Left ventricle myocardium inferior (tissue), 1 donor: ENCODE measurements around the gene TSHZ2. TPM values are rescaled to one million over a fixed set of nuclear protein-coding genes. Genes with fewer than 3 reads are reported as not detected.

ENCODE experiments used
- DNase-seq: peaks from one replicate; pipeline ENCODE4 v3.0.0-alpha.2; 2020
- H3K27ac ChIP-seq: fragments of 200-600 bp; replicated peaks from 2 replicates; pipeline ENCODE4 v1.8.0; 2021
- H3K27me3 ChIP-seq: fragments of 200-600 bp; 2 replicates; pipeline ENCODE4 v1.8.0; 2021; ENCODE audit warnings: low read depth
- H3K36me3 ChIP-seq: fragments of 200-600 bp; 2 replicates; pipeline ENCODE4 v1.8.0; 2021
- H3K4me1 ChIP-seq: fragments of 200-600 bp; 2 replicates; pipeline ENCODE4 v1.8.0; 2021
- H3K4me3 ChIP-seq: fragments of 200-600 bp; 2 replicates; pipeline ENCODE4 v1.8.0; 2021; ENCODE audit warnings: mild to moderate bottlenecking, moderate library complexity
- H3K9me3 ChIP-seq: fragments of 200-600 bp; replicated peaks from 2 replicates; pipeline ENCODE4 v1.8.0; 2021
- CTCF ChIP-seq: fragments of 200-600 bp; IDR thresholded peaks from 2 replicates; pipeline ENCODE4 v1.8.0; 2021; ENCODE audit warnings: antibody characterized with exemption, mild to moderate bottlenecking, borderline replicate concordance
- intact Hi-C: fragments of 100-400 bp; cut with micrococcal nuclease; formaldehyde crosslinking; loops from one replicate; pipeline ENCODE4 v1.11.0; 2022
- long read RNA-seq: library from polyadenylated mRNA; unstranded; transcript quantifications from one replicate; pipeline ENCODE4 v2.0.0, GENCODE V29; 2021
- total RNA-seq: library from RNA; stranded (reverse); fragmentation: NEBNext Ultra II Directional; extraction: Animal tissue kit (Norgen Biotek cat#: 25700); gene quantifications from one replicate; pipeline ENCODE4 v1.2.1, GENCODE V29; 2021
- donor health status: DM: no; HTN: yes; CAD: no; lungs with severe emphysema.

The TSHZ2 gene
- total RNA-seq = 3.1 TPM
- long read RNA-seq, partial matches to known transcripts = 1 of 2 reads
- long read RNA-seq, other reads (novel, unspliced or antisense) = 1 of 2 reads

- no peaks in the 10 kb centered on the region for H3K36me3 ChIP-seq
- peaks cover 60% of the 10 kb centered on the region for H3K27me3 ChIP-seq
- DNase-seq = peak; percentile 26
- H3K27ac ChIP-seq = peak within 1 kb of the TSS; percentile 66
- intact Hi-C loops = no loop called here
- peak within 1 kb of the TSS; percentile 70 for H3K4me3 ChIP-seq
- no peaks in the 10 kb centered on the region for H3K9me3 ChIP-seq
- no peak for TF ChIP-seq CTCF
- peaks cover 12% of the 10 kb centered on the region for H3K4me1 ChIP-seq
Measured at GRCh38 chr20:52972190-52972937, at the start of gene TSHZ2. TSS of gene TSHZ2 (plus strand) at chr20:52972358. CDS start at chr20:52973294, 936 bp downstream.

- intact Hi-C loops = no loop called here
- DNase-seq = no peak
- no peaks in the 10 kb centered on the region for H3K36me3 ChIP-seq
Measured at GRCh38 chr20:52922436-52922835, 49.7 kb upstream of the TSHZ2 start.

GRCh38 chr20:52923123-52923937, 48.8 kb upstream of the TSHZ2 start:
- no peak for DNase-seq
- Histone ChIP-seq H3K4me3 (no peak overlapping the region), H3K27ac (no peak overlapping the region), H3K27me3 (no peaks in the 10 kb centered on the region), H3K4me1 (no peaks in the 10 kb centered on the region), H3K36me3 (no peaks in the 10 kb centered on the region), H3K9me3 (no peaks in the 10 kb centered on the region)
- intact Hi-C loops = no loop called here
- no peak for TF ChIP-seq CTCF

More at GRCh38 chr20:52922436-52922835, 49.7 kb upstream of the TSHZ2 start:
- Histone ChIP-seq H3K9me3 (no peaks in the 10 kb centered on the region), H3K4me3 (no peak overlapping the region), H3K27ac (no peak overlapping the region), H3K4me1 (no peaks in the 10 kb centered on the region), H3K27me3 (no peaks in the 10 kb centered on the region)
- TF ChIP-seq CTCF = no peak

GRCh38 chr20:52924411-52925271, 47.5 kb upstream of the TSHZ2 start:
- no peak for DNase-seq
- Histone ChIP-seq H3K4me3 (no peak overlapping the region), H3K27ac (no peak overlapping the region), H3K27me3 (no peaks in the 10 kb centered on the region), H3K9me3 (no peaks in the 10 kb centered on the region), H3K4me1 (no peaks in the 10 kb centered on the region), H3K36me3 (no peaks in the 10 kb centered on the region)
- intact Hi-C loops = no loop called here
- no peak for TF ChIP-seq CTCF

- intact Hi-C loops = no loop called here
- Histone ChIP-seq H3K9me3 (no peaks in the 10 kb centered on the region), H3K27ac (no peak overlapping the region), H3K4me1 (no peaks in the 10 kb centered on the region), H3K36me3 (no peaks in the 10 kb centered on the region), H3K27me3 (no peaks in the 10 kb centered on the region), H3K4me3 (no peak overlapping the region)
- DNase-seq = no peak
- no peak for TF ChIP-seq CTCF
Measured at GRCh38 chr20:52926505-52926904, 45.7 kb upstream of the TSHZ2 start.
